H54 (cell line): ENCODE measurements around the gene POTEB.
"Not testable (repeated sequence)": the region's sequence is repeated elsewhere in the genome, so short reads cannot be mapped to it uniquely, and the experiment has no call there.

Experiments
- DNase-seq: peaks from one replicate; pipeline ENCODE4 v3.0.0; 2011; ENCODE audit warnings: low spot score, mixed read lengths; ENCODE audit not compliant: insufficient read length
- FAIRE-seq: peaks from 3 replicates; lab custom pipeline; 2011; peaks lifted over from hg19 to GRCh38; lab: Jason Lieb, UNC

Gene POTEB

GRCh38 chr15:21877635-21878034 is at the start of gene POTEB:
TSS of gene POTEB (minus strand) at chr15:21877735. CDS start at chr15:21877246, 489 bp downstream.
- not testable (repeated sequence) for DNase-seq, FAIRE-seq

- DNase-seq, FAIRE-seq: not testable (repeated sequence)
Observed at GRCh38 chr15:21890955-21891354, 13.4 kb upstream of the POTEB start.

GRCh38 chr15:21889542-21889941 is 12.0 kb upstream of the POTEB start:
- DNase-seq, result not testable (repeated sequence)

GRCh38 chr15:21838831-21839230 is 38.7 kb downstream of the POTEB start:
- FAIRE-seq, DNase-seq: not testable (repeated sequence)

More at GRCh38 chr15:21889542-21889941, 12.0 kb upstream of the POTEB start:
- not testable (repeated sequence) for FAIRE-seq
